Fibroblast of lung (primary cell): ENCODE measurements around the gene IVL.

Experiments used
- CTCF ChIP-seq, 2 donors: IDR thresholded peaks in 1 of 2; conservative IDR thresholded peaks in 1 of 2; 1 replicate in 1 of 2; 2 replicates in 1 of 2; pipeline ENCODE4 v1.5.1; 2011 to 2012; ENCODE audit warnings: low read length in 2 of 2, control low read depth in 1 of 2, inconsistent platforms in 1 of 2, low read depth in 1 of 2, mild to moderate bottlenecking in 1 of 2
- EZH2 ChIP-seq: IDR thresholded peaks from 2 replicates; pipeline ENCODE4 v1.5.1; 2012; ENCODE audit warnings: low read length, control low read depth, mild to moderate bottlenecking; ENCODE audit errors: missing control alignments

- TF ChIP-seq CTCF (conservative IDR thresholded peaks at IDR 0.05 in 1 of 2, IDR thresholded peaks at IDR 0.05 in 1 of 2; ENCODE audit: low read depth in 1 of 2, low read length in 2 of 2) (no peak), EZH2 (no peak)
Measured at GRCh38 chr1:152861374-152861773, 47.0 kb upstream of the IVL start.
